Stimulated activated CD8-positive, alpha-beta memory T cell treated with anti-CD3 and anti-CD28 coated beads, Interleukin-4, amount 100 ng/mL, for 1 hour (primary cell): Measurements from ENCODE around the gene C10orf95.
A peak's percentile ranks its signal among the peaks of the same experiment; 100 is the strongest.
"Not testable (repeated sequence)": the region's sequence is repeated elsewhere in the genome, so short reads cannot be mapped to it uniquely, and the experiment has no call there.

Experiments used
- DNase-seq, 2 donors: peaks; one replicate each; pipeline ENCODE4 v3.0.0-alpha.2; 2020; ENCODE audit warnings: low read depth in 2 of 2, low spot score in 1 of 2

C10orf95 gene

GRCh38 chr10:102465466-102465865 is 14.1 kb upstream of the C10orf95 start:
- no peak for DNase-seq

- DNase-seq, result no peak
Measured at GRCh38 chr10:102463983-102464382, 12.6 kb upstream of the C10orf95 start.

GRCh38 chr10:102462512-102463054 is 11.2 kb upstream of the C10orf95 start:
- DNase-seq, result no peak

- DNase-seq, result peak; percentile 79 to 84
Measured at GRCh38 chr10:102461187-102462054, 10.1 kb upstream of the C10orf95 start.

- DNase-seq, result no peak
Measured at GRCh38 chr10:102460836-102461186, 9.5 kb upstream of the C10orf95 start.

- no peak for DNase-seq
Measured at GRCh38 chr10:102458656-102459055, 7.3 kb upstream of the C10orf95 start.

- no peak for DNase-seq
Measured at GRCh38 chr10:102457591-102458150, 6.3 kb upstream of the C10orf95 start.

GRCh38 chr10:102455893-102456471 is 4.6 kb upstream of the C10orf95 start:
- no peak for DNase-seq

- DNase-seq, result not testable (repeated sequence)
Measured at GRCh38 chr10:102454662-102455487, 3.5 kb upstream of the C10orf95 start.

- DNase-seq, result no peak
Measured at GRCh38 chr10:102453502-102453901, 2.2 kb upstream of the C10orf95 start.

- no peak for DNase-seq
Measured at GRCh38 chr10:102452672-102453340, 1.5 kb upstream of the C10orf95 start.

GRCh38 chr10:102450374-102451104 is 804 bp downstream of the C10orf95 start:
- DNase-seq, result peak; percentile 61 to 79

- DNase-seq, result no peak
Measured at GRCh38 chr10:102450124-102450373, 1.3 kb downstream of the C10orf95 start.

GRCh38 chr10:102449321-102450123 is 1.8 kb downstream of the C10orf95 start:
- peak; percentile 53 to 75 for DNase-seq

- DNase-seq, result no peak
Measured at GRCh38 chr10:102444851-102445250, 6.5 kb downstream of the C10orf95 start.

- no peak for DNase-seq
Measured at GRCh38 chr10:102438374-102438773, 13.0 kb downstream of the C10orf95 start.

GRCh38 chr10:102437515-102437914 is 13.8 kb downstream of the C10orf95 start:
- DNase-seq, result no peak

GRCh38 chr10:102436312-102436711 is 15.0 kb downstream of the C10orf95 start:
- DNase-seq, result no peak

GRCh38 chr10:102435529-102436233 is 15.7 kb downstream of the C10orf95 start:
- DNase-seq, result no peak
